HepG2 (cell line): Measurements from ENCODE around the gene ABHD17C. TPM values are rescaled to one million over a fixed set of nuclear protein-coding genes. Genes with fewer than 3 reads are reported as not detected.

Experiments
- ATAC-seq: fragments of 200-7000 bp; cut with Tn5 transposase; 3 replicates; pipeline ENCODE4 v1.9.1; 2020; ENCODE audit warnings: mild to moderate bottlenecking, moderate library complexity
- BruUV-seq: library from RNA; stranded (reverse); fragments of 400-500 nt; replicated peaks from 2 replicates; lab custom pipeline; 2021; lab: Mats Ljungman, UMichigan
- CTCF ChIA-PET: fragments of 300-600 bp; formaldehyde crosslinking; extraction: SDS; loops from one replicate; lab custom pipeline; 2021; ENCODE audit warnings: low total read pairs, inconsistent platforms, low intra/inter-chr PET ratio; lab: Yijun Ruan, JAX
- POLR2A ChIA-PET: fragments of 350-600 bp; sonication (Branson Sonifier 250); formaldehyde crosslinking; loops from one replicate; lab custom pipeline; 2020; ENCODE audit warnings: antibody characterized with exemption, inconsistent platforms; lab: Yijun Ruan, JAX
- DNase-seq: peaks from one replicate; pipeline ENCODE4 v3.0.0-alpha.2; 2015; ENCODE audit warnings: low spot score
- FAIRE-seq: peaks from 3 replicates; lab custom pipeline; 2011; peaks lifted over from hg19 to GRCh38; lab: Jason Lieb, UNC
- H2AFZ ChIP-seq: one replicate; pipeline ENCODE4 v1.6.1; 2011; ENCODE audit warnings: low read length, inconsistent platforms
- H3K27ac ChIP-seq: fragments of 300-600 bp; 3 replicates; pipeline ENCODE4 v1.8.0; 2011; ENCODE audit warnings: mixed run types, mild to moderate bottlenecking, mixed read lengths, low read length, inconsistent platforms; ENCODE audit not compliant: insufficient read depth; ENCODE audit errors: extremely low read length
- H3K27me3 ChIP-seq, 2 experiments: fragments of 200-600 bp in 1 of 2; 2 replicates in 1 of 2; 3 replicates in 1 of 2; pipeline versions ENCODE4 v1.6.0 to v1.8.0; 2011; ENCODE audit warnings: low read length in 2 of 2, mild to moderate bottlenecking in 2 of 2, moderate library complexity in 2 of 2, inconsistent platforms in 1 of 2; ENCODE audit not compliant: insufficient read depth in 2 of 2, control insufficient read depth in 1 of 2
- H3K36me3 ChIP-seq, 2 experiments: fragments of 200-600 bp in 1 of 2; replicated peaks in 1 of 2; 2 replicates in 1 of 2; 3 replicates in 1 of 2; pipeline versions ENCODE4 v1.5.1 to v1.8.0; 2011; ENCODE audit warnings: low read length in 2 of 2, inconsistent platforms in 1 of 2; ENCODE audit not compliant: insufficient read depth in 2 of 2, control insufficient read depth in 1 of 2
- H3K4me1 ChIP-seq: 2 replicates; pipeline ENCODE4 v1.5.1; 2012; ENCODE audit warnings: low read length, inconsistent platforms; ENCODE audit not compliant: insufficient read depth
- H3K4me2 ChIP-seq: 2 replicates; pipeline ENCODE4 v1.6.0; 2011; ENCODE audit warnings: low read depth, low read length, inconsistent platforms
- H3K4me3 ChIP-seq, 3 experiments: fragments of 200-600 bp in 1 of 3; sonication (generic), shearing (Covaris generic) in 1 of 3; replicated peaks in 1 of 3; 2 replicates each; pipeline ENCODE4 v1.5.1; 2011 to 2016; ENCODE audit warnings: low read length in 3 of 3, inconsistent platforms in 2 of 3, low read depth in 2 of 3, mild to moderate bottlenecking in 2 of 3, control low read depth in 1 of 3, mixed read lengths in 1 of 3; ENCODE audit not compliant: insufficient read depth in 1 of 3
- H3K79me2 ChIP-seq: one replicate; pipeline ENCODE4 v1.6.1; 2011; ENCODE audit warnings: low read length, inconsistent platforms; ENCODE audit not compliant: insufficient read depth
- H3K9ac ChIP-seq: 2 replicates; pipeline ENCODE4 v1.6.0; 2011; ENCODE audit warnings: mild to moderate bottlenecking, low read depth, low read length, inconsistent platforms; ENCODE audit not compliant: insufficient read depth
- H3K9me3 ChIP-seq: 2 replicates; pipeline ENCODE4 v1.5.1; 2012; ENCODE audit warnings: mild to moderate bottlenecking, low read length
- H4K20me1 ChIP-seq: 2 replicates; pipeline ENCODE4 v1.6.0; 2011; ENCODE audit warnings: inconsistent platforms, mild to moderate bottlenecking, low read length, moderate library complexity; ENCODE audit not compliant: insufficient read depth
- MAZ ChIP-seq, 2 experiments: sonication (generic) in 1 of 2; formaldehyde crosslinking in 1 of 2; IDR thresholded peaks; 2 replicates each; pipeline versions ENCODE4 v1.5.0 to v1.6.1; 2012 to 2020; ENCODE audit warnings: low read depth in 2 of 2, mild to moderate bottlenecking in 2 of 2, borderline replicate concordance in 1 of 2, improper control_type of control experiment in 1 of 2, low read length in 1 of 2, missing genetic modification reagents in 1 of 2, moderate library complexity in 1 of 2
- PTBP1 ChIP-seq: fragments of 200-400 bp; formaldehyde crosslinking; IDR thresholded peaks from 2 replicates; pipeline ENCODE4 v1.6.1; 2018; ENCODE audit warnings: low read length, low read depth; ENCODE audit not compliant: poor library complexity, severe bottlenecking
- REL ChIP-seq: sonication (generic); formaldehyde crosslinking; conservative IDR thresholded peaks from 2 replicates; pipeline ENCODE4 v1.8.0; 2022; ENCODE audit warnings: mild to moderate bottlenecking, missing genetic modification reagents, moderate library complexity
- SRY ChIP-seq: sonication (generic); formaldehyde crosslinking; IDR thresholded peaks from 2 replicates; pipeline ENCODE4 v1.8.0; 2022; ENCODE audit warnings: mild to moderate bottlenecking, missing genetic modification reagents
- ZKSCAN1 ChIP-seq: fragments of 150-350 bp; IDR thresholded peaks from 2 replicates; pipeline ENCODE4 v1.6.1; 2014; ENCODE audit warnings: low read length
- ZNF124 ChIP-seq: sonication (generic); formaldehyde crosslinking; IDR thresholded peaks from 2 replicates; pipeline ENCODE4 v1.4.0; 2020; ENCODE audit warnings: missing genetic modification reagents
- ZNF274 ChIP-seq: sonication (generic); formaldehyde crosslinking; IDR thresholded peaks from 2 replicates; pipeline ENCODE4 v1.5.1; 2020; ENCODE audit warnings: mild to moderate bottlenecking, missing genetic modification reagents
- ZNF33A ChIP-seq: sonication (generic); formaldehyde crosslinking; IDR thresholded peaks from 2 replicates; pipeline ENCODE4 v1.5.1; 2020; ENCODE audit warnings: missing genetic modification reagents, mild to moderate bottlenecking, moderate library complexity, borderline replicate concordance
- ZNF354B ChIP-seq: sonication (generic); formaldehyde crosslinking; IDR thresholded peaks from 2 replicates; pipeline ENCODE4 v1.8.0; 2022; ENCODE audit warnings: mild to moderate bottlenecking, missing genetic modification reagents
- ZNF530 ChIP-seq: sonication (generic); formaldehyde crosslinking; IDR thresholded peaks from 2 replicates; pipeline ENCODE4 v1.5.0; 2020; ENCODE audit warnings: low read depth, mild to moderate bottlenecking, missing genetic modification reagents
- ZNF7 ChIP-seq: IDR thresholded peaks from 2 replicates; pipeline ENCODE4 v1.6.1; 2016; ENCODE audit warnings: missing biosample characterization, missing genetic modification reagents
- ZNF883 ChIP-seq: sonication (generic); formaldehyde crosslinking; IDR thresholded peaks from 2 replicates; pipeline ENCODE4 v1.5.1; 2020; ENCODE audit warnings: mild to moderate bottlenecking, missing genetic modification reagents; ENCODE audit errors: not compliant biosample characterization
- WGBS: methylation state at CpG from one replicate; pipeline ENCODE4 v1.1.6; 2017; ENCODE audit warnings: low lambda C conversion rate; 5-methylcytosine and 5-hydroxymethylcytosine counted together
- in situ Hi-C: cut with HindIII; loops from 2 replicates; pipeline ENCODE4 v1.10.0; 2017; ENCODE audit warnings: low pct_unique_long_range_greater_than_20kb; ENCODE audit not compliant: extremely low pct_ligation_motif_present
- intact Hi-C: fragments of 100-400 bp; cut with micrococcal nuclease; formaldehyde crosslinking; loops from one replicate; pipeline ENCODE4 v1.10.0; 2022; ENCODE audit not compliant: unreplicated experiment
- polyA plus RNA-seq, 8 experiments: library from polyadenylated mRNA; depleted of rRNA in 3 of 8; stranded (reverse) in 7 of 8; unstranded in 1 of 8; fragments of >200 nt; fragmentation: Illumina TruSeq in 4 of 8; extraction: Trizol in 4 of 8; gene quantifications; 2 replicates each; pipeline versions ENCODE4 v1.2.1 to v1.2.3, GENCODE V29; 2011 to 2016; ENCODE audit warnings: low read depth in 4 of 8, missing spikeins in 1 of 8, mixed read lengths in 1 of 8; ENCODE audit not compliant: insufficient read depth in 1 of 8
- total RNA-seq, 5 experiments: library from RNA; depleted of rRNA; stranded (reverse); fragments of >200 nt; fragmentation: Illumina TruSeq; extraction: Trizol; gene quantifications; 2 replicates each; pipeline ENCODE4 v1.2.3, GENCODE V29; 2016; ENCODE audit warnings: low read depth in 1 of 5

ABHD17C gene
- total and polyA plus RNA-seq, 2 of the 13 experiments (the other 11 are each of a cell fraction or from before 2014, with no cell fraction given): 2.9 to 3.9 TPM

DNA sequence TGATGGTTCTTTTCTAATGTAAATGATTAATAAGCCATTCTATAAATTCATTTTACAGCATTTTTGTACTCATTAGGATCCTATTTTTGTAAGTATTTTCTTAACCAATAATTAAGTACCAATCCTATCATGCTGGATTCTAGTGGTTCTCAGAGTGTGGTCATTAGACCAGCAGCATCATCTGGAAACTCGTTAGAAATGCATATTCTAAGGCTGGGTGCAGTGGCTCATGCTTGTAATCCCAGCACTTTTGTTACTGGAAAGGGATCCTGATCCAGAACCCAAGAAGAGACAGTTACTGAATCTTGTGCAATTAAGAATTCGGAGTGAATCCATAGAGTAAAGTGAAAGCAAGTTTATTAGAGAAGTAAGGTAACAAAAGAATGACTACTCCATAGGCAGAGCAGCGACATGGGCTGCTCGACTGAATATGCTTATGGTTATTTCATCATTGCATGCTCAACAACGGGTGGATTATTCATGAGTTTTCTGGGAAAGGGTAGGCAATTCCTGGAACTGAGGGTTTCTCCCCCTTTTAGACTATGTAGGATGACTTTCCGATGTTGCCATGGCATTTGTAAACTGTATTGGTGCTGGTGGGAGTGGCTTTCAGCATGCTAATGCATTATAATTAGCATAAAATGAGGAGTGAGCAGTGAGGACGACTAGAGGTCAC, 74.2 kb downstream of the ABHD17C start (continued):
- TF ChIP-seq MAZ (IDR thresholded peaks at IDR 0.05; ENCODE audit: borderline replicate concordance, low read depth, low read length): no peak
- TF ChIP-seq MAZ (CRISPR knock-in tag; IDR thresholded peaks at IDR 0.05; ENCODE audit: low read depth): no peak

DNA sequence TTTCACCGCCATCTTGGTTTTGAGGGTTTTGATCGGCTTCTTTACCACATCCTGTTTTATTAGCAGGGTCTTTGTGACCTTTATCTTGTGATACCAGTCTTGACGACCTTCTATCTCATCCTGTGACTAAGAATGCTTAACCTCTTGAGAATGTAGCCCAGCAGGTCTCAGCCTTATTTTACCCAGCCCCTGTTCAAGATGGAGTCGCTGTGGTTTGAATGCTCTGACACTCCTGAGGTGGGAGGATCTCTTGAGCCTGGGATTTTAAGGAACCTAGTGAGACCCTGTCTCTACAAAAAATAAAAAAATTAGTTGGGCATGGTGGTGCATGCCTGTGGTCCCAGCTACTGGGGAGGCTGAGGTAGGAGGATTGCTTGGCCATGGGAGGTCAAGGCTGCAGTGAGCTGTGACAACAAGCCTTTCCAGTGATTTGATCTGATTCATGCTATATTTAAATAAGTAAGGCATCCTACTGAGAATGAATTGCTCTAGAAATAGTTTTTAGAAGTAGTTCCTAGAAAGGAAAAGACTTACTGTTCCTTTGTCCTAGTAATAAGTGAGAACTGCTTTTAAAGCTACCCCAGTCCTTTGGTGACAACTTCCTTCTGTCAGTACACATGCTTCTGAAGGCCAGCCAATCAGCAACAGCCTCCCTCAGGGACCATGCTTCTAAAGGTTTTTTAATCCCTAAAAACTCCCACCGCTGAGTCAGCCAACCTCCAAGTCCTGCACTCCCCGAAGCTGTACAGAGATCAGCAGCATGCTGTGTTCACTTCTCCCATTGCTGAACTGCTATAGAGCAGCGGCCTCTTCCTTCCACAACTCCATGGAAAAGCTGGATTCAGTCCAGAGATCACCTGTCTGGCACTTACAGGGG, 75.0 kb downstream of the ABHD17C start:
- intact Hi-C loops: no loop called here
- WGBS: 64% methylated on average over 7 of the region's 7 CpGs

DNA sequence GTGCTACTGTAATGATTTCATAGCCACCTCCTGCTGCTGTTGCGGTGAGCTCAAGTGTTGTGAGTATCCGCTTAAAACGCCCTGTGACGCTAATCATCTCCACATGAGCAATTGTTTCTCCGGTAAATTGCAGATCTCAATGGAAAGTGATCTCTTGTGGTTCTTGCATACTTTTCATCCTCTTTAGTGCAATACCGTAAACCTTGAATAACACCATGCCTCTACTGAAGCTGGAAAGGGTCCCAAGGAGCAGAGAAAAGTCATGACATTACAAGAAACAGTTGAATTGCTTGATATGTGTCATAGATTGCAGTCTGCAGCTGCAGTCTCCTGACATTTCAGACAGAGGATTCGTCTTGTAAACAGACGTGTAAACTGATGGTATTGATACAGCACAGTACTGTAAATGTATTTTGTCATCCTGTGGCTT, 78.0 kb downstream of the ABHD17C start:
- Histone ChIP-seq H3K27me3 (peaks cover 0 to 2% of the 10 kb centered on the region in 2 experiments; a peak in 1 of 5 replicates), H3K9ac (no peak overlapping the region), H3K36me3 (no peaks in the 10 kb centered on the region), H4K20me1 (no peaks in the 10 kb centered on the region), H3K27ac (no peak overlapping the region), H3K4me2 (no peak overlapping the region), H3K79me2 (no peaks in the 10 kb centered on the region), H3K4me3 (no peak overlapping the region), H3K9me3 (no peaks in the 10 kb centered on the region), H3K4me1 (peaks cover 18% of the 10 kb centered on the region), H2AFZ (no peak overlapping the region)
- FAIRE-seq: no peak
- BruUV-seq: no TSS peak
- POLR2A ChIA-PET: no interaction called here
- TF ChIP-seq SRY: no peak
- TF ChIP-seq ZNF354B: no peak
- TF ChIP-seq PTBP1: no peak
- TF ChIP-seq ZNF124: no peak
- no peak for TF ChIP-seq REL (CRISPR knock-in tag)
- no peak for TF ChIP-seq ZNF274 (CRISPR knock-in tag)
- no peak for TF ChIP-seq ZNF33A
- ATAC-seq: no peak
- in situ Hi-C loops (no loop called here), intact Hi-C loops (no loop called here)
- WGBS: 65% methylated on average over 8 of the region's 8 CpGs
- CTCF ChIA-PET: no interaction called here
- DNase-seq: no peak

More for the DNA sequence above, 75.0 kb downstream of the ABHD17C start:
- ChIA-PET CTCF (no interaction called here), POLR2A (no interaction called here)
- Histone ChIP-seq H2AFZ (no peak overlapping the region), H3K4me2 (no peak overlapping the region), H3K9me3 (no peaks in the 10 kb centered on the region), H3K9ac (no peak overlapping the region), H3K27ac (no peak overlapping the region), H3K79me2 (no peaks in the 10 kb centered on the region), H3K27me3 (no peaks in the 10 kb centered on the region), H3K4me3 (no peak overlapping the region), H3K4me1 (peaks cover 10% of the 10 kb centered on the region), H3K36me3 (no peaks in the 10 kb centered on the region), H4K20me1 (no peaks in the 10 kb centered on the region)
- BruUV-seq: no TSS peak
- no peak for DNase-seq
- in situ Hi-C loops: no loop called here
- TF ChIP-seq ZKSCAN1 (no peak), ZNF7 (CRISPR knock-in tag) (no peak), ZNF883 (CRISPR knock-in tag) (no peak), ZNF530 (CRISPR knock-in tag) (no peak)
- ATAC-seq: no peak
- no peak for FAIRE-seq
